HL-60/S4 (cell line): Measurements from ENCODE around the gene MFNG.

ENCODE experiments used
- in situ Hi-C: fragments of 300-500 bp; cut with MboI; formaldehyde crosslinking; loops from 2 replicates; pipeline ENCODE4 v1.14.3; 2022; ENCODE audit warnings: low sequenced_read_pairs

The MFNG gene

DNA sequence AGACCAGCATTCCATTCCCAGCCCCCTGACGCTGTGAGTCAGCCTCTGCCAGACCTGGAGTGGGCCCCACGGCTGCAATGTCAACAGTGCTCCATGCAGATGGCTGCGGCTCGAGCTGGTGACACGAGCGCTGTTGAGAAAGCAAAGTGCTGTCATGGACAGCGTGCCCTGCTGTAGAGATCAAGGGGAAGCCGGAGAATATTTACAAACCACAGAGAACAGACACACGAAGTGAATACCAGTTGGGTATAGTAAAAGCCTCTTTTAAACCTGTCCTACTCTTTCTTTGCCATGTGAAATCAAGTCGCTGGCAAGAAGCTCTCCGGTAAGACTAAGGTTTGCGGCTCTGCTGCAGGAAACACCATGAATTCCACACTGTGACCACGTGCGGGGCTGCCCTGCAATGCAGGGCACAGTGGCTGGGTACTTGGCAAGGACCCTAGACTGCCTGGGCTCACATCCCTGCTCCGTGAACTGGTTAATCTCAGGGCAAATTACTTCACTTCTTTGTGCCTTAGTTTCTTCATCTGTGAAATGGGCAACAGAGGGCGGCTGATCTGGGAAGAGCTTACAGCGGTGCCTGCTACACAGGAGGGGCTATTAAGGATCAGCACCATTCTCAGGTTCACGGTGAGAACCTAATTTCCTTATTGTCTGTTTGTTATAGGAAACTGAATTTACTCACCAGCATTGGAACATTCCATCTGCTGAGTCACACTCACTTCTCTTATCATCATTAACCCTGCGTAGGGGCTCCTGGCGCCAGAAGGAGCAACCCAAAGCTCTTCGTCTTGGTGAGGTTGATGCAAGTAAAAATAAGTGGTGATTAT, 31.1 kb downstream of the MFNG start:
- in situ Hi-C loops: no loop called here

DNA sequence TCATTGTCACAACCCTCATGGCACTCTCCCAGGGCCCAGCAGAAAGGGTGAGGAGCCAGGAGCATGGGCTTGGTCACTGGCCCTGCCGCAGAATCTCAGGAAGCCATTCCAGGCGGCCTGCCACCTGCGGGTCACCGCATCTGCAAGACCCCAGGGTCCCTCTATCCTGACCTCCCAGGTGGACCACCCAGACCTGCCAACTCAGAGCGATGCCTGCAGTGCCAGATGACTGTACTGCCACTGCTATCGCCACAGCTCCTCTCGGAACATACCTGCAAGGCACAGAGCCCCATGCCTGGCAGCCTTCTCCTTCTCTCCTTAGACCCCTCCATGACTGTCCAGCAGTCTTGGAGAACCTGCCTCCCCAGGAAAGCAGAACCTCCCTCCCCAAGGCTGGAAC, 32.5 kb downstream of the MFNG start:
- in situ Hi-C loops: no loop called here

DNA sequence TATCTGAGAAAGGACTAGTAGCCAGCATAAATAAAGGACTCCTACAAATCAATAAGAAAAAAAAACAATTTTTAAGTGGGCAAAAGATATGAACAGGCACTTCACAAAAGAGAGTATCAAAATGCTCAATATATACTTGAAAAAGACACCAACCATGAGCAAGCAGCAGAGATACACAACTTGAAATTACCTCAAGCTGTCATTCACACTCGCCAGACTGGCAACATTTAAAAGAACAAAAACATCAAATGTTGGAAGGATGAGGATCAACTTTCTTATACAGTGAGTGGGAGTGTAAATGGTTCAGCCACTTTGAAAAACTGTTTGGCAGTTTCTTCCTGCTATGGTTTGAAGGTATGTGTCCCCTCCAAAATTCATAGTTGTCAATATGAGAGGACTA, 35.0 kb downstream of the MFNG start:
- in situ Hi-C loops: no loop called here

DNA sequence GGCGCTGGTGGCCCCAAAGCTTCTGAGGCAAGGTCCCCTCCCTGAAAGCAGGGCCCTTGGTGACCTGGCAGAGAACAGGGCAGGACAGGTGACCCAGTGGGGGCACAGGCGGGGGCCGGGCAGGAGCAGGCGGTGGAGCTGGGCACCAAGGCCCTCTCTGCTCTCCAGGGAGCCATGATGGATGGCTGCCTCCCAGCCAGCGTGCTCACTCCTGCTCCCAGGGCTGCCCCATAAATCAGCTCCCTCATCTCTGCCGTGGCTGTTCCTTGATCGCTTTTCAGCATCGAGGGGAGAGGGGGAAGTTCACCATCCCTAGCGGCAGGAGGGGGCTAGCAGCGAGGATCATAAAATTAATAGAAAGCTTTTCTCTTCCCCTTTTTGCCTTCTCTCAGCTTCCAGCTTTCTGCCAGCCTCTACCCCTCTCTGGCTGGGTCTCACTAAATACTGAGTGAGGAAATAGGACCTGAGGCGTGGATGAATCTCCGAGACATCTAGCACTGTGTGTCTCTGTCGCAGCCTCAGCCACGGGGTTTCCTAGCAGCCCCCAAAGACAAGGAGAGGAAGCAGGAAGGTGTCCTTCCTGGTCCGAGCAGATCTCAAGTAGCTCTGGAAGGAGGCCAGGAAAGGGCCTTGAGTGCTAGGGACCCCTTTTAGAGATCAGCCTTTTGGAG, 36.7 kb downstream of the MFNG start:
- in situ Hi-C loops: loop anchor here (5.0 kb wide), 1 partner anchor 127 kb away; no protein-coding TSS in a partner anchor

DNA sequence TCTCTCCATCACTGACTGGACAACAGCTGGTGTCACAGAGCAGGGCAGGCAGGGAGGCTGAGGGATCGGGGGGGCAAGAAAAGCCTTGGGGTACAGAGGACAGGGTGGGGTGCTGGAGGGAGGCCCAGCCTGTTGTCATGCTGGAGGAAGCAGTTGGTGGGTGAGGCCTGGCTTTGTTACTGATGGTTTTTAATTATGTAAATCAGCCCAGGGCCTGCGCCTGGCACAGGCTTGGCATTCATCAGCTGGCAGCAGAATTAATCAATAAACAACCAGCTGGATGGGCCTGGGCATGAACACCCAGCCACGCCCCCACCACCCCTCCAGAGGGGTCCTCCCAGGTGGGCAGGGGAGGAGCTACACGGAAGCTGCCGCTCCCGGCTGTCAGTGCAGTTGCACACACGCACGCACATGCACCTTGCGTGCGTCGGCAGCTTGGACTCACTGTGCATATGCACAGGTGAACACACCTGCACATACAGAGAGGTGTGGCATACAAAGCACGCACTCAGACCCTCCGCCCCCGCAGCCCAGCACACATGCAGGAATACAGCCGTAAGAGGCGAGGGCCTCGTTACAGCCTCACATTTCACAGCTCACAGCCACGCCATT, 37.6 kb downstream of the MFNG start:
- in situ Hi-C loops: loop anchor here (5.0 kb wide), 1 partner anchor 126 kb away; no protein-coding TSS in a partner anchor

DNA sequence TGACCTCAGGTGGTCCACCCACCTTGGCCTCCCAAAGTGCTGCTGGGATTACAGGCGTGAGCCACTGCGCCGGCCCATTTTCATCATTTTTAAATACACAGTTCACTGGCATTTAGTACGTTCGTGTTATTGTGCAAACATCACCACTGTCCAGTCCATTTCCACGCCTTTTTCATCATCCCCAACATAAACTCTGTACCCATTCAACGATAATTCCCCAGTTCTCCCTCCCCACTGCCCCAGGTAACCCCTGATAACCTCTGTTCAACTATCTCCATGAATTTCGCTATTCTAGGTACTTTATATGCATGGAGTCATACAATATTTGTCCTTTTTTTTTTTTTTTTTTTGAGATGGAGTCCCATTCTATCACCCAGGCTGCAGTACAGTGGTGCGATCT, 40.7 kb downstream of the MFNG start:
- in situ Hi-C loops: loop anchor here (5.0 kb wide), 1 partner anchor 123 kb away; no protein-coding TSS in a partner anchor

DNA sequence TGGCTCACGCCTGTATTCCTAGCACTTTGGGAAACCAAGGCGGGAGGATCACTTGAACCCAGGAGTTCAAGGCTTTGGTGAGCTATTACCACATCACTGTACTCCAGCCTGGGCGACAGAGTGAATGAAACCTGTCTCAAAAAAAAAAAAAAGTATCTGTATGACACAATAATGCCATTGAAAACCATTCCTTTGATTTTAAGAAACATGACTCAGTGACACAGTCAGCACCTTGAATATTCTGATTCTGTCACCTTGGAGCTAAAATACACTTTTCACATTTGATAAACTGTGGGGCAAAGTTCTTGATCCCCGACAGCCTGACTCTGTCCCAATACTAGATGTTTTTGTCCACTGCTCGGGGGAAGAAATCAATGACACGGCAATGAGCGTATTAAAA, 42.2 kb downstream of the MFNG start:
- in situ Hi-C loops: no loop called here

DNA sequence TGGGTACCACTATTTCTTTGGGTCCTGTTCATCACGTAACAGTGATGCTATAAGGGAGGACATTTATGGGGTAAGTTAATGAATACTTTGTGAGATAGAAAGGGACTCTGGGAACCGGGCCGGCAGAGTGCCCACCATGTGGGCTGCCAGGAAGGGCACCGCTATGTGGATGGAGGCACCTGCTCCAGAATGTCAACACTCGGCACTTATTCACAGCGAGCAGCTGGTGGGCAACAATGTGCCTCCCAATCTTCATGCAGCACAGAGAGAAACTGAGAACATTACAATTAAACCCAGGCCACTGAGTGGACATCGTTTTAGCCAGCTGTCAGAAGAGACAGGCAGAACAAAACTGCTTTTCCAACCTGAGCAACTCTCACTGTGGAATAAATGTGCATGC, 43.1 kb downstream of the MFNG start:
- in situ Hi-C loops: no loop called here

DNA sequence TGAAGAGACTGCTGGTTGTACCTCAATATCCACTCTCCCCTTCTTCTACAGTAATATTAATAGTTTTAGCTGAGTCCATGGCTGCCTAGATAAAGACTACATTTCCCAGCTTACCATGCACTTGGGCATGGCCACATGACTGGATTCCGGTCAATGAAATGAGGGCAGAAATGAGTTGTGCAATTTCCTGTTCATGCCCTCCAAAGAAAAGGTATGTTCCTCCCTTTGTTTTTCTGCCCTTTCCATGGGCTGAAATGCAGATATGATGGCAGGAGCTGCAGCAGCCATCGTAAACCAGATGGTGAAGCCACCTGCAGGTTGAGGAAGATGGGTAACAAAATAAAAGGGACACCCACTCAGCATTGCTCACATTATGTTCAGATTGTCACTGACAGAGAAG, 43.6 kb downstream of the MFNG start:
- in situ Hi-C loops: no loop called here

DNA sequence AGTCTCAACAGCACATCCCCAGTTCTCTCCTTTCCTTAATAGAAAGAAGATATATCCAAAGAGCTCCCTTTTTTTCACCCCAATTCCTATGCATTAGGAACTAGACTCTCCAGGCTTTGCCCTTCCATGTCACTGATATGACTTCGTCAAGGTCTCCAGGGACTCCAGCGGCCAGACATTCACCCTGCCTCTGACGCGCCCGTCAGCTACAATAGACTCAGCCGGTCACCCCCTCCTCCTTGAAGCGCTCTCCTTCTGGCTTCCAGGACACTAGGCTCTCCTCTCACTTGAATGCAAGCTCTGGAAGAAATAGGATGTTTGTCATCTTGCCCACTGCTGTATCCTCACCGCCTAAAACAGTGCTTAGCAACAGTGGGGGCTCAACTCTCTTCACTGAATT, 44.0 kb downstream of the MFNG start:
- in situ Hi-C loops: no loop called here

DNA sequence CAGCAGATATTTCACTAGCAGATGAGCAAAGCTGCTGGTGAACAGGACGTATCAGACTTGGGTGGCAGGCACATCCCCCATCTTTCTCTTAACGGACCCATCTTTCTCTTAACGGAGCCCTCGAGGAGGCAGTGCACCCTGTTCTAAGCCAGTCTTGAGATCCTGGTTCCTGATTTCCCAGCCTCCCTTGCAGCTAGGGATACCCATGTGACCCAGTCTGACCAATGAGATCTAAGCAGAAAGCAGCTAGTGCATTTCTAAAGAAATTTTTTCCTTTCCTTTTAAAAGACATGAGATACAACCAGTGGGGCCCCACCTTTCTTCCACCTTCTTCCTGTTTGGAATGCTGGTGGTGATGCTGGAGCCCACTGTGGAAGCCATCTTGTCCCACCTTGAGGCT, 45.3 kb downstream of the MFNG start:
- in situ Hi-C loops: no loop called here

DNA sequence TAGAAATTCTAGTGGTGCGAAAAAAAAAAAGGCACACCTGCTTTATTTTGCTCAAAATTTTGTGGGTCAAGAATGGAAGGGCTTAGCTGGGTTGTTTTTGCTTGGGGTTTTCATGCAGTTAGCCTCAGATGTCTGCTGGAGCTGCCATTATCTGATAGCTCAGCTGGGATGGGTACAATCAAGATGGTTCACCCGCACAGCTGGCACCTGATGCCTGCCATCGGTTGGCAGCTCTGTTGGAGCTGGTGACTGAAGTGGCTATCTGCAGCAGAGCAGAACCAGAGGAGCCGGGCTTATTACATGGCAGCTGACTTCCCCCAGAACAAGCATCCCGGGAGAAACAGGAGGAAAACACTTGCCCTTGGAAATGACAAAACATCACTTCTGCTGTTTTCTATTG, 46.8 kb downstream of the MFNG start:
- in situ Hi-C loops: no loop called here

DNA sequence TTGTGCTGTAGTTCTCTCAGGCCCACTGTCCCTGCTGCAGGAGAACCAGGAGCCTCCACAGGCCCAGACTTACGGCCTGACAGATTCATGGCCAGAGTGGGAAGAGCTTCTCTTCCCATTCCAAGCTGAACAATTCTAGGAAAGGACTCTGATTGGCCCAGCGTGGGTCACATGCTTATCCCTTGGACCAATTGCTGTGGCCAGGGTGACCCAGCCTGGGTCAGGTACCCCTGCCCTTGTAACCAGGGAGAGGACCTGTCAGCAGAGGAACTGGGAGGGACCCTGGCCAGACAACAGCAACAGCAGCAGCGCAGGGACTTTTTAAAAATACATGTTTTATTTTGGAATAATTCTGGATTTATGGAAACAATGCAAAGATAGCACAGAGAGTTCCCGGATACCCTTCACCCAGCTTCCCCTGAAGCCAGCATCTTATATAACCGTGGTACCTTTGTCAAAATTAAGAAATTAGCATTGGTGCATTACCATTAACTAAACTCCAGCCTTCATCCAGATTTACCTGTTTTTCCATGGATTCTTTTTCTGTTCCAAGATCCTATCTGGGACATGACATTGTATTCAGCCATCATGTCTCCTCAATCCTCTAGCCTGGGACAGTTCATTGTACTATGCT, 50.1 kb downstream of the MFNG start:
- in situ Hi-C loops: no loop called here

DNA sequence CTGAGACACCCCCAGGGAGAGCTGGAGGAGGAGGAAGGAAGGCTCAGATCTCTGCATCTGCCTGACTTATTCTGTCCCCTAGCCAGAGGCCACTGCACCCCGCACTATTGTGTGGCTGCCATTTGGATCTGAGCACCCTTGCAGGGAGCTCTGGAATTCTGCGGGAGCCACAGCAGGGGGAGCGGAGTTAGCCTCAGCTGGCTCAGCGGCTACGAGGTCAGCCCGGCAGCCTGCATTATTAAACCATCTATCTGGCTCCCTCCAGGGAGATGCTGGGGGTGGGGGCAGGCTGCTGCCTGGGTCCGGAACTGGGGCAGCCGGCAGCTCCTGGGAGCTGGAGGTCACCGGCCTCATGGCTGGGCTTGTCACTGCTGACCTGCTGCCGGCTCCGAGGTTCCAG, 52.4 kb downstream of the MFNG start:
- in situ Hi-C loops: no loop called here

DNA sequence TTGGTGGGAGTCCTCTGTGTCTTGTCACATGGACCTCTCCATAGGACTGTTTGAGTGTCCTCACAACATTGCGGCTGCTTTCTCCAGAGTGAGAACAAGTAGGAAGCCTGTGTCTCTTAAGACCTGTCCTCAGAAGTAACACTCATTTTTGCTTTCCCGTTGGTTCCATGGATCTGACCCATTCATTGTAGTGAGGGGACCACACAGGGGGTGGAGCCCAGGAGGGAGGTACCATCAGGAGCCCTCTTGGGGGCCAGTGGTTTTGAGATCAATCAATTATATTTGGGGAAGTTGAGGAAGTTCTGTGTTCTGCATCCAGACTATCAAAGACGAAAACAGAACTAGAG, 53.5 kb downstream of the MFNG start:
- in situ Hi-C loops: no loop called here

DNA sequence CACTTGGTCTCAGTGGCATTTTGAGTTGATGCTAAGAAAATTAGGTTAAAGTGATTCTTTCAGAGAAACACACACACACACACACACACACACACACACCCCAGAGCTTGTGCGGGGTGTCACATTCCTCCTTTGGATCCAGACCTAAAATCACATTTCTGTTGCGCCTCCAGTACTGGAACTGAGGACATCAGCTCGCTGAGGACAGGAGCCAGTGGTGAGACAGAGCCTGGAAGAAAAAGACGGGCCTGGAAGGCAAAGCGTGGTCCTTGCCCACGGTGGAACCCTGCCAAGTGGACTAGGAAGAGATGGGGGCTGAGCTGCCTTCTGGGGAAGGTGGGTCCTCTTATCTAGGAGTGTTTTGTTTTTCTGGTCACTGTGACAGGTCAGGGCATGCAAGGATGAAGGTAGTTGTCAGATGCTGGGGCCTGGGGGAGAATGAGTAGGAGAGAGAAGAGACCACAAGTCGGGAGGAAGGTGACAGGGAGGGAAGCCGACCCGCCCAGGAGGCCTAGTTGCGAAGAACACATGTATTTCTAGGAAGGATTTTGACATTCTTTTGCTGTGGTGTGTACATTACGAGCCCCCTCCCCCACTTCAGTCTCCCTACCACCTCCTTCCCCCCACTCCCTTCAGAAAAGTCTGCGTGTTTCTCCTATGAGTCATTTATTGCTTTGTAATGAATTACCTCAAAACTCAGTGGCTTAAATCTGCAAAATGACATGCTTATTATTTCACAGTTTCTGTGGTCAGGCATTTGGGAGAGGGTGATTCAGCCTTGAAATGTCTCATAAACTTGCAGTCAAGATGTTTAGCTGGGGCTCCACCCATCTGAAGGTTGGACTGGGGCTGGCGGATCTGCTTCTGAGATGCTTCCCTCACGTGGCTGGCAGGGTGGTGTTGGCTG, 54.1 kb downstream of the MFNG start:
- in situ Hi-C loops: no loop called here

DNA sequence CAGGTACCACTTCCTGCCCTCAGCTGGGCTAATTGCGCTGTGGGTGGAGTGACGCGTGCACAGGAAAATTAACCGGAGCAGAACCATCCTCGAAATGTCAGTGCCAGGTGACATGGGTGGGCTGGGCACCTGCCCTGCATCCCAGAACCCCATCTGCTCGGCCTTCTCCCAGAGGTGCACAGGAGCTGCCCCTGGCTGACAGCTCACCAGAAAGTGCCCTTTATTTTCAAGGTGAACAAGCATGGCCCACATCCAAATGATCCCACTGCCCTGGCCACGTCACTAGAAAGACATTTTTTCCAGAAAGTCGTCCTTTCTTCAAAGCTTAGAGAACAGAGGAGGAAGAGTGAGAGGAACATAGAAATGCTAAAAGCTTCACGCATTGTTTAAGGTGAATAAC, 54.8 kb downstream of the MFNG start:
- in situ Hi-C loops: no loop called here

DNA sequence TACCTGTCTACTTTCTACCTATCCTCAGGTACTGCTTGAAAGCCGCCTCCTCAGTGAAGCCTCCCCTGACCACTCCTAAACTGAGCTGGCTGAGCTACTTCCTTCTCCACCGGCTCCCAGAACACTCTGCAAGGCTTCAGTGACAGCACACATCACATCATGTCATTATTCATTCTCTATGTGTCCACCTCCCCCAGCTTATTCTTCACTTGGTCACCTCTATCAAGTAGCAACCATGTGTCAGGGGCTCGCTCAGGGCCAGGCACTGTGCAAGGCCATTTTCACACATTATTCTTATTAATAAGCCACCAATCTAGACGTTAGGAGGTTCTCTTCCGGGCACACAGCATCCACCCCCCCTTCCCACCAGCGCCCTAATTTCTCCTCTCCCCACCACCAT, 55.2 kb downstream of the MFNG start:
- in situ Hi-C loops: no loop called here

DNA sequence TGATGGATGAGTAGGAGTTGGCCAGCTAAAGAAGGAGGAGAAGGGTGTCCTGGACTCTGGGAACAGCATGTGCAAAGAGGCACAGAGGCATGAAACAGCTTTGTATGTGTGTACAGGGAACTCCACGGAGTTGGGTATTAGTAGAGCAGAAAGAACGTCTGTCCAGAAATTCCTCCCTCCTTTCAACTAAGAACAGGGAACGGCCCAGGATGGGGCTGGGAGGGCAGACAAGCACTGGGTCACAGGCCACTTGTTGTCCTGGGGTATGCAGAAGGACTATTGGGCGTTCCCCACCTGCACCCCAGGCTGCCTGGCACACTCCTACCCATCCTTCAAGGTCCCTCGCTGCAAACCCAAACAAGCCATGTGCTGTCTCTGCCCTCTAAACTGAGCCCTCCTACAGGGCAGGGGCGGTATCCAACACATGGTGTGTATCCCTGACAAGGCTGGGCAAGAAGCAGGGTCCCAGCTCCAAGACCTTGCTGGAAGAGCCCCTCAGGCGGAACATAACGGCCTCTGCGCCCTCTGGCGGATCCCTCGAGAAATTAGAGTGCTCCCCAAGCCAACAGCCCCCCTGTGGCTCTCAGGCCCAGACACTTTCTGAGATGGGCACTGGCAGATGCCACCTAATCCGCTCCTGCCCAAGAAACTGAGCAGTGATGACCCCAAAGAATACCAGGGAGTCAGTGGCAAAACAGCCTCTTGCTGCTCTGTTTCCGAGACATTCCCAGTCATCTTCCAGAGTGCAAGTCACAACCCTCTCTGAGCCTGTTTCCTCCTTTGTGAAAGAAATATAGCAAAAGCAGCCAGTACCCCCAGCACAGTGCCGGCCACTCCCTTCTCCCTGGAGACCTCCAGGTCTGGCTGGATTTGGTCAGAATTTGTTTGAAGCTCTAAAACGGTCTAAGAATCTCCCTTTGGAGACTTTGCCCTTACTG, 57.3 kb downstream of the MFNG start:
- in situ Hi-C loops: no loop called here
